ENCODE data around the gene BNIP3.
A peak's percentile ranks its signal among the peaks of the same experiment; 100 is the strongest.

The BNIP3 gene

DNA sequence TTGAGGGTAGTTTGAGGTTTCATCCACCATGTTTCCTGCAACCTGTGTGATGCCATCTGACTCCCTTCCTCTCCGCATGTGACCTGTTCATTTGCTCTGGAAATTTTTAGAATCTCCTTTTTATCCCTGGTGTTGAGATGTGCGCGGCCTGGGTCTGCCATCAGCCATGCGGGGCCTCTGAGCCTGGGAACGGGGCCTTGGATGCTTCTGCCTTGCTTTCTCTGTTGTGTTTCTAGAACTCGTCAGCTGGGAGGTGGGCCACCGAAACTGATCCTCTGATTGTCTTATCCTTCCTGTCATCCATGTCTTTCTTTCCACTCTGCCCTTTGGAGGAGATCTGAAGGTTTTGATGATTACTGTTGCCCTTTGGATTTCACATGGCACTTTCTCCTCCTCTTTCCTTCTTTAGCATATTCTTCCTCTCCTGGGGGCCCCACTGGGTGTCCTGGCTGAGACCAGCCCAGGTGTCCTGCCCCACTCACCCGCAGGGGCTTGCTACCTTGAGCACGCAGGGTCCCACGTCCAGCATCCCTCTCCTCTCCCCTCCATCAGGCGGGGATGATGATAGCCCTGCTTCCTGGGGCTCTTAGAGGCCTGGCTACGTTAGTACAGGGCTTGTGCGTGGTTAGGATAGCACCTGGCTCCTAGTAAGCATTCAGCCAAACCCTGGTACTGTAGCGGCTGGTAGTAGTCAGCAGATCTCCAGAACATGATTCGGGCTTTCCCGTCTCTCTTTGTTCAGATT, 51.0 kb downstream of the BNIP3 start:
- Histone ChIP-seq H3K4me3 (ENCODE audit: low read depth, low read length) (no peak overlapping the region), H3K9ac (ENCODE audit: low read depth, low read length) (no peak overlapping the region)

DNA sequence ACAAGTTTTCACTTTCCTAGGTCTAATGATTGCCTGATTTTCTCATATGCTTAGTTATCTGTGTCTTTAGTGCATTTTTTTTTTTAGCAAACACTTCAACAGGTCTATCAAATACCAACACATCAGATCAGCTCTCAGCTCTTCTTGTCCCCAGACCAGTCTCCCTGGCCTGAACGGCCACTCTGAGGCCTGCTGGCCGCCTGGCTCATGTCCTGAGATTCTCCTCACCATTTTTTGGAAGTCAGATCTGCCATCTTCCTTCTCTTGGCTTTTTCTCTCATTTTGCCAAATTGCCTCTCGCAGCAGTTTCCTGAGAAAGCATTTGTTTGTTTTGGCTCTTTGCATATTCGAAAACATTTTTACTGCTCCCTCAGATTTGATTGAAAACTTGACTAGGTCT, 51.6 kb downstream of the BNIP3 start:
- Histone ChIP-seq H3K4me3 (ENCODE audit: low read depth, low read length) (no peak overlapping the region), H3K36me3 (ENCODE audit: control insufficient read depth, insufficient read depth, low read length) (peaks cover 8% of the 10 kb centered on the region), H3K27me3 (ENCODE audit: control insufficient read depth, insufficient read depth, low read length) (no peaks in the 10 kb centered on the region), H3K4me1 (ENCODE audit: control insufficient read depth, insufficient read depth, low read length) (peaks cover 20% of the 10 kb centered on the region), H3K9me3 (ENCODE audit: control insufficient read depth, insufficient read depth, low read length) (no peaks in the 10 kb centered on the region), H3K9ac (ENCODE audit: low read depth, low read length) (no peak overlapping the region)

More for the DNA sequence above, 51.0 kb downstream of the BNIP3 start:
- Histone ChIP-seq H3K36me3 (ENCODE audit: control insufficient read depth, insufficient read depth, low read length) (peaks cover 8% of the 10 kb centered on the region), H3K9me3 (ENCODE audit: control insufficient read depth, insufficient read depth, low read length) (no peaks in the 10 kb centered on the region), H3K27me3 (ENCODE audit: control insufficient read depth, insufficient read depth, low read length) (no peaks in the 10 kb centered on the region), H3K4me1 (ENCODE audit: control insufficient read depth, insufficient read depth, low read length) (peaks cover 18% of the 10 kb centered on the region)

DNA sequence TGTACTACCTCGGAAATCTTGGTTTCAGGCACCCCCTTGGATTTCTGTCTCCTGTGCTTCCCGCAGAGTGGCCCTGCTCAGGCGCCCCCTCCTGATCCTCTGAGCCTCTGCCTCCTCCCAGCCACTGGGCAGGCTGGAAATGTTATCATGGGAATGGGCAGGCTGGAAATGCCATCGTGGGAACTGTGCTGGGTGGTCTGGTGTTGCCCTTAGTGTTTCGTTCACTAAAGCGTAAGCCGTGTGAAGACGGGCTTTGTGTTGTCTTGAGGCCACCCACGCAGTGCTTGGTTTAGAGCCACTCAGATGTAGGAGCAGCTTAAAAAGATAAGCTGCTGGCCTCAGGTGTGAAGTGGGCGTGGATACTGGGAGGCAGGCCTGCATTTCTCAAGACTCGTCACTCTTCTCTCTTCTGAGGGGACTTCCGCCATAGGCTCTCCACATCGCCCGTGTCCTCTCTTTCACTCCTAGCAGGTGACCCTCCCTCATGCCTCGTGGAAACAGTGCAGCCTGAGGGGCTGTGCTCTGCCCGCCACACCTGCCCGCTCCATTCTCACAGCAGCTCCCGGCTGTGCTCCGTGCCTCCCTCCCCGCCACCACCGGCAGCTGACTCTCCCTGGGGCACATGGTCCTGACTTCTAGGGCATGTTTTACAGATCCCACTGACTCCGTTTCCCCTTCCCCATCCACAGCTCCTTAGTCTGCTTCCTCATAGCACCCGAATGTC, 52.4 kb downstream of the BNIP3 start:
- peaks cover 5% of the 10 kb centered on the region for H3K36me3 ChIP-seq (ENCODE audit: control insufficient read depth, insufficient read depth, low read length)
- no peaks in the 10 kb centered on the region for H3K9me3 ChIP-seq (ENCODE audit: control insufficient read depth, insufficient read depth, low read length)
- peaks cover 23% of the 10 kb centered on the region for H3K4me1 ChIP-seq (ENCODE audit: control insufficient read depth, insufficient read depth, low read length)
- peak overlapping the region; percentile 60 for H3K9ac ChIP-seq (ENCODE audit: low read depth, low read length)
- H3K4me3 ChIP-seq (ENCODE audit: low read depth, low read length): no peak overlapping the region
- no peaks in the 10 kb centered on the region for H3K27me3 ChIP-seq (ENCODE audit: control insufficient read depth, insufficient read depth, low read length)

DNA sequence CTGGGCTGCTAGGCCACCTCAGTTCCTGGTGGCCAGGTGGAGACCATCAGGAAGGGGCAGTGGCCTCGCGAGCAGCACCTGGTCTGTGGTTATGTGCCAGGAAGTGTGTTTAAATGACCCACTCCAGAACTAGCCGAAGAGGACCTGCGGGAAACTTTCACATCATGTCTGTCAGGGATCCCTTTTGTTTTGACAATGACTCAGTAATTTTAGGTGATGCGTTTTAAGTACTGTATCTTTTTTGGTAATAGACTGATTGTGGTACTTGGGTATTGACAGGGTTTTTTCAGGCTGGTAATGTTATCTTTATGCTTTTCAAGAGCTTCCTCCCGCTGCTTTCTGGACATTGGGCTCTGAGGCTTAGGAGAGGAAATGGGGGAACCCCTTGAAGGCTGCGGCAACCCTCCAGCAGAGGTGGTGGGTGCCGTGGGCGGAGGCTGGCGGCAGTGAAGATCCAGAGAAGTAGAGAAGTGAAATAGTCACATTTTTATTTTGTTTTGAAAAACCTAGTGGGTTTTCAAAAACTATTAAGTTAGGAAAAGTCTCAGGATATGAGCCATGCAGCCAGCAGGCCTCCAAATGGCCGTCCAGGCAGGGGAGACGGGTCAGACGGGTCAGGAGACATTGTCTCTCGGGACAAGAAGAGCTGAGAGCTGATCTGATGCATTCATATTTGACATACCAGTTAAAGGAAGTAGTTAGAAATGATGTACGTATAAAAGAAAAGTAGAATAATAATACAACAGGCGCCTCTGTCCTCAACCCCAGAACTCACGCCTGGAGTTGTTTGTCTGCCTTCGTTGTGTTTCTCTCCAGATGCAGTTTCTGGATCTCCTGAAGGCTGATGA, 53.3 kb downstream of the BNIP3 start:
- Histone ChIP-seq H3K9me3 (ENCODE audit: control insufficient read depth, insufficient read depth, low read length) (no peaks in the 10 kb centered on the region), H3K9ac (ENCODE audit: low read depth, low read length) (peak overlapping the region; percentile 60), H3K36me3 (ENCODE audit: control insufficient read depth, insufficient read depth, low read length) (peaks cover 5% of the 10 kb centered on the region), H3K4me3 (ENCODE audit: low read depth, low read length) (no peak overlapping the region), H3K4me1 (ENCODE audit: control insufficient read depth, insufficient read depth, low read length) (peaks cover 23% of the 10 kb centered on the region), H3K27me3 (ENCODE audit: control insufficient read depth, insufficient read depth, low read length) (no peaks in the 10 kb centered on the region)

DNA sequence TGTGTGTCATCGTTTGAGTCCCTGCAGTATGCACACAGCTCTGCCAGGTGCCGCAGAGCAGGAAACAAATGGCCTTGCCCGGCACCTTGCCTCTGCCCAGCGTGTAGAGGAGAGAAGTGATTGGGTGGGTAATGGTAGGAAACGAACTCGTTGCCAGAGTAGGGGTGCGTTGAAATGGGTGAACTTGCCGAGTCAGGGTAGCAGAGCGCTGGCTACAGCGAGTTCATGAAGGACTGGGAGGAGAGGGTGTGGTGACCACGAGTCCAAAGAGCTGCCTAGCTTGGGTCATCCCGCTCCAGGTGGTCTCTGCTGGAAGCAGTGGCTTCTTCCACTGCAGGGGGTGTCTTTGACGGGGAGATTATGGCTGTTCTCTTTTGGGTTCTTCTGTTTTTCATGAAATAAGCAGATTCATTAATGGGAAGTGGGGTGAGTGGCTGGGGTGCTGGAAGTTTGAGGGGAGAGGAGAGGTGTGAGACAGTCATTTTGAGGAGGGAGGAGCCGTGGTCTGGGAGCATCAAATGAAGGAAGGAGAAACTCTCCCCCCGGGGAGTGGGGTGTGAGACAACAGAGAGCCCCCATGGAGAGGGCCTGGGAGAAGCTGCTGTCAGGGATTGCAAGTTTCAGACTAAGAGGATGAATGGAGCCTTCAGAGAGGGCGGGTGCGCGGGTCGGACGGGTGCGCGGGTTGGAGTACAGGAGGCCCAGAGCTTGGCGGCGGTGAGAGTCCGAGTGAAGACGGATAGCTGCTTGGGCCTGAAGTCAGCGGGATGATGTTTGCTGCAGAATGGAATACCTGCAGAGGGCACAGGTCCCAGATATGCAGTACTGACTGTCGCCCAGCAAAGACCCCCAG, 54.8 kb downstream of the BNIP3 start:
- no peaks in the 10 kb centered on the region for H3K9me3 ChIP-seq (ENCODE audit: control insufficient read depth, insufficient read depth, low read length)
- H3K27me3 ChIP-seq (ENCODE audit: control insufficient read depth, insufficient read depth, low read length): no peaks in the 10 kb centered on the region
- peaks cover 23% of the 10 kb centered on the region for H3K4me1 ChIP-seq (ENCODE audit: control insufficient read depth, insufficient read depth, low read length)
- no peak overlapping the region for H3K9ac ChIP-seq (ENCODE audit: low read depth, low read length)
- no peak overlapping the region for H3K4me3 ChIP-seq (ENCODE audit: low read depth, low read length)
- H3K36me3 ChIP-seq (ENCODE audit: control insufficient read depth, insufficient read depth, low read length): peaks cover 5% of the 10 kb centered on the region

DNA sequence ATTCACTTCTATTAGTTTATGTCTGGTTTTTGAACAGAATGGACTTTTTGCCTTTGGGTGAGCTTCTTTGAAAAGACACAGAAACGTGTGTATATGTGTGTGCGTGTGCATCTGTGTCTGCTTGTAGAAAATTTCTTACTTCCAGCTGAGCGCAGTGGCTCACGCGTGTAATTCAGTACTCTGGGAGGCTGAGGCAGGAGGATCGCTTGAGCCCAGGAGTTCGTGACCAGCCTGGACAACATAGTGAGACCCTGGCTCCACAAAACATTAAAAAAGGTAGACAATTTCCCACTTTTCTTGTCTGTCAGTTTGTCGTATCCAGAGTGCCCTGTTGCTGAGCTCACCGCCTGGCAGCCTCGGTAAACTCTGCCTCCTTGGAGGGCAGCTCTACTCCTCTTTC, 55.5 kb downstream of the BNIP3 start:
- Histone ChIP-seq H3K4me3 (ENCODE audit: low read depth, low read length) (no peak overlapping the region), H3K9me3 (ENCODE audit: control insufficient read depth, insufficient read depth, low read length) (no peaks in the 10 kb centered on the region), H3K4me1 (ENCODE audit: control insufficient read depth, insufficient read depth, low read length) (peaks cover 28% of the 10 kb centered on the region), H3K27me3 (ENCODE audit: control insufficient read depth, insufficient read depth, low read length) (no peaks in the 10 kb centered on the region), H3K9ac (ENCODE audit: low read depth, low read length) (no peak overlapping the region), H3K36me3 (ENCODE audit: control insufficient read depth, insufficient read depth, low read length) (peaks cover 5% of the 10 kb centered on the region)

DNA sequence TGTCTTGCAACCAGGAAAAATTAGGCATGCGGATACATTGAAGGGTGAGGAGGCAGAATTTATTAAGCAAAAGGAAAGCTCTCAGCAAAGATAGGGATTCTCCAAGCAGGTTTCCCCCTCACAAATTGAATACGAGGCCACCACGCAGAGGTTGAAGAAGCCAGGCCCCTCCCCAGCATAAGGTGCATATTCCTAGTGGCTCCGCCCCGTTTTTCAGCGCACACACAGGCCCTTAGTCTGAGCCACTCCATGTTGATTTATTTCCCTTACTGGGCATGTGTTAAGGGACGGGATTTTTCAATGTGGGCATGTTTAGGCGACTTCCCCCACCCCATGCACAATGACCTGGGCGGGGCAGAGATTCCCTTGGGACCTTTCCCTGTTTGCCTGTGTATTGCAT, 56.0 kb downstream of the BNIP3 start:
- no peaks in the 10 kb centered on the region for H3K9me3 ChIP-seq (ENCODE audit: control insufficient read depth, insufficient read depth, low read length)
- H3K4me1 ChIP-seq (ENCODE audit: control insufficient read depth, insufficient read depth, low read length): peaks cover 30% of the 10 kb centered on the region
- H3K4me3 ChIP-seq (ENCODE audit: low read depth, low read length): no peak overlapping the region
- H3K36me3 ChIP-seq (ENCODE audit: control insufficient read depth, insufficient read depth, low read length): peaks cover 5% of the 10 kb centered on the region
- no peaks in the 10 kb centered on the region for H3K27me3 ChIP-seq (ENCODE audit: control insufficient read depth, insufficient read depth, low read length)
- H3K9ac ChIP-seq (ENCODE audit: low read depth, low read length): no peak overlapping the region

DNA sequence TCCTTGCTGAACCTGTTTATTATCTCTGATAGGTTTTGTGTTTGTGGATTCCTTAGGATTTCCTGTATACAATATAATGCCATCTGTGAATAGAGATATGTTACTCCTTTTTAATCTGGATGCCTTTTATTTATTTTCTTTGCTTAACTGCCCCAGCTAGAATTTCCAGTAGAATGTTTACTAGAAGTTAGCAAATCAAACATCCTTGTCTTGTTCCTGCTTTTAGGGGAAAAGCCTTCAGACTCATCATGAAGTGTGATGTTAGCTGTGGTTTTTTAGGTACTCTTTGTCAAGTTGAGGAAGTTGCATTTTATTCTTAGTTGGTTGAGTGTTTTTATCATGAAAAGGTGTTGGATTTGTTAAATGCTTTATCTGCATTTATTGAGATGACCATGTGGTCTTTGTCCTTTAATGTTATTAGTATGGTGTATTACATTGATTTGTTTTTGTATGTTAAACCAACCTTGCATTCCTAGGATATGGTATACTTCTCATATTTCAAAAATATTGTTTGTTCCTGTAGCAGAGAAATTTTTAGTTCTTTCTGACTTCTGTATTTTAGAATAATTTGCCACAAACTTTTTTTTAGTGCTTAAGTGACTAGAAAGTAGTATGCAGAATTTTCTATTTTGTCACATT, 56.6 kb downstream of the BNIP3 start:
- peaks cover 26% of the 10 kb centered on the region for H3K4me1 ChIP-seq (ENCODE audit: control insufficient read depth, insufficient read depth, low read length)
- H3K27me3 ChIP-seq (ENCODE audit: control insufficient read depth, insufficient read depth, low read length): no peaks in the 10 kb centered on the region
- H3K9me3 ChIP-seq (ENCODE audit: control insufficient read depth, insufficient read depth, low read length): no peaks in the 10 kb centered on the region
- H3K9ac ChIP-seq (ENCODE audit: low read depth, low read length): no peak overlapping the region
- peaks cover 5% of the 10 kb centered on the region for H3K36me3 ChIP-seq (ENCODE audit: control insufficient read depth, insufficient read depth, low read length)
- H3K4me3 ChIP-seq (ENCODE audit: low read depth, low read length): no peak overlapping the region

DNA sequence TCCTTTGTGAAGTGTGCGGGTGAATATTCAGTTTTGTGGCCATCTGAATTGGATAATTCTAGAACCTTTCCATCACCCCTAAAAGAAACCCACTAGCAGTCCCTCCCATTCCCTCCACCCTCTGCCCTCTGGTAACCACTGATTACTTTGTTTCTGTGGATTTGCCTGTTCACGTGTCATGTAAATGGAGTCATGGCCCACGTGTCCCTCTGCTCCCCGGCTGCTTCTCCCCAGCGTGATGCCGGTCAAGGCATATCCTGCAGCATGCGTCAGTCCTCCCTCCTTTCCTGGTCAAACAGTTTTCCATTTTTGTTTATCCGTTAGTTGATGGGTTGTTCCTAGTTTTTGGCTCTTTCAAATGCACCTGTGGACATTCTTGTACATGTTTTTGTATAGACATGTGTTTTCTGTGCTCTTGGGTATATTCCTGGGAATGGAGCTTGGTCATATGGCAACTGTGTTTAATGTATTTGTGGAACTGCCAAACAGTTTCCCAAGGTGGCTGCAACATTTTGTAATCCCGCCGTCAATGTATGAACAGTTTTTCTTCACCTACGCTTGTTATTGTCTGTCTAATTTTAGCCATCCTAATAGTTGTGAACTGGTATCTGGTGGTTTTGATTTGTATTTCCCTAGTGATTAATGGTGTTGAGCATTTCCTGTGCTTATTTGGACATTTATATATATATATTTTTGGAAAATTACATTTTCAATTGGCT, 58.5 kb downstream of the BNIP3 start:
- Histone ChIP-seq H3K4me3 (ENCODE audit: low read depth, low read length) (no peak overlapping the region), H3K9ac (ENCODE audit: low read depth, low read length) (no peak overlapping the region), H3K27me3 (ENCODE audit: control insufficient read depth, insufficient read depth, low read length) (no peaks in the 10 kb centered on the region), H3K4me1 (ENCODE audit: control insufficient read depth, insufficient read depth, low read length) (peaks cover 17% of the 10 kb centered on the region), H3K36me3 (ENCODE audit: control insufficient read depth, insufficient read depth, low read length) (peaks cover 3% of the 10 kb centered on the region), H3K9me3 (ENCODE audit: control insufficient read depth, insufficient read depth, low read length) (no peaks in the 10 kb centered on the region)

DNA sequence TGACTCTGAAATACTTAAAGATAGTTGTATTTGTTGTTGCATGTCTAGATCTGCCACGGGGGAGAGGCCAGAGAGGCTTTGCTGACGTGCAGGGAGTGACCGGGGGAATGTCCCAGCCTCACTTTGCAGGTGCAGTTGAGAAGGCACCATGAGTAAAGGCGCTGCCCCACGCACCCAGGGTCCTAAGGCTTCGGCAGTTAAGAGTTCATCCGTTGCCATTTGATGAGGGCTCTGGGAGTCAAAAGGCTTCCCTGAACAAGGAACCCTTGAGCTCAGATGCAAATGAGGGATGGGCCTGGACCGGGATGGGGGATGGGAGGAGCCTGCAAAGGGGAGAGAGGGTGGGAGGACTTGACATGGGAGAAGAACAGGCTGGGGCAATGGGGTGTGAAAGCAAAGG, 60.5 kb downstream of the BNIP3 start:
- H3K36me3 ChIP-seq (ENCODE audit: control insufficient read depth, insufficient read depth, low read length): no peaks in the 10 kb centered on the region
- no peaks in the 10 kb centered on the region for H3K27me3 ChIP-seq (ENCODE audit: control insufficient read depth, insufficient read depth, low read length)
- H3K4me1 ChIP-seq (ENCODE audit: control insufficient read depth, insufficient read depth, low read length): peaks cover 13% of the 10 kb centered on the region
- H3K9ac ChIP-seq (ENCODE audit: low read depth, low read length): peak overlapping the region; percentile 17
- no peak overlapping the region for H3K4me3 ChIP-seq (ENCODE audit: low read depth, low read length)
- H3K9me3 ChIP-seq (ENCODE audit: control insufficient read depth, insufficient read depth, low read length): no peaks in the 10 kb centered on the region

Measured in iPS-15b (cell line).